Esophagus muscularis mucosa (tissue), 4 donors: ENCODE data around the gene UPF2.

ENCODE experiments used
- CTCF ChIP-seq, 3 experiments: fragments of 200-600 bp in 2 of 3; fragments of 450-650 bp in 1 of 3; sonication (generic) in 2 of 3; IDR thresholded peaks; one replicate each; pipeline ENCODE4 v1.5.1; 2017 to 2019; ENCODE audit warnings: antibody characterized with exemption in 3 of 3, mild to moderate bottlenecking in 2 of 3, moderate library complexity in 1 of 3
- EP300 ChIP-seq: sonication (generic); formaldehyde crosslinking; IDR thresholded peaks from one replicate; pipeline ENCODE4 v1.6.1; 2017; ENCODE audit warnings: antibody characterized with exemption
- POLR2A ChIP-seq: fragments of 450-650 bp; IDR thresholded peaks from one replicate; pipeline ENCODE4 v1.6.1; 2017; ENCODE audit warnings: antibody characterized with exemption, moderate library complexity, mild to moderate bottlenecking, low read depth
- POLR2AphosphoS5 ChIP-seq, 2 donors: sonication (generic); formaldehyde crosslinking; IDR thresholded peaks; one replicate each; pipeline ENCODE4 v1.6.1; 2017; ENCODE audit warnings: antibody characterized with exemption in 2 of 2

- TF ChIP-seq POLR2AphosphoS5 (IDR thresholded peaks at IDR 0.05) (no peak), CTCF (IDR thresholded peaks at IDR 0.05) (no peak), POLR2A (no peak), EP300 (no peak)
These were observed 60.4 kb downstream of the UPF2 start for GRCh38 chr10:11982253-11982652.
